ENCODE measurements around the gene DIPK1C.

Gene DIPK1C

DNA sequence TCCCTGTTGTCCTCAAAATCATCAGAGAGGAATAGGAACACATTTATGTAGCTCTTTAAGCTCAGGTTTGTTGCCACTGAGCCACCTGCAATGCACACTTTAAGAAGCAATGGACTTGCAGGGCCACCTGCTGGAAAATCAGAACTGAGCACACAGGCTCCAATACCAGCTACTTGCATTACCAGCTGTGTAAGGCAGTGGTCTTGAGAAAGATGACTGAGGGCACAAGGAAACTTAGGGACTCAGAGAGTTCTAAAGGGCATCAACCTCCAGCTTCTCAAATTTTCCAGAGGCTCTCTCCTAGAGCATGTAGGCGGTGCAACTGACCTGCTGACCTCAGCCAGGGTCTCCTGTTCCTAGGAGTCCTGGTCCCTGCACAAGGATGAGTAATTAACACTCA is 36.6 kb upstream of the DIPK1C start:
- Mint-ChIP-seq H3K4me1 (peaks cover 32% of the 10 kb centered on the region), H3K27me3 (no peaks in the 10 kb centered on the region), H3K27ac (no peak overlapping the region), H3K9me3 (no peaks in the 10 kb centered on the region), H3K36me3 (no peaks in the 10 kb centered on the region), H3K4me3 (no peak overlapping the region)

DNA sequence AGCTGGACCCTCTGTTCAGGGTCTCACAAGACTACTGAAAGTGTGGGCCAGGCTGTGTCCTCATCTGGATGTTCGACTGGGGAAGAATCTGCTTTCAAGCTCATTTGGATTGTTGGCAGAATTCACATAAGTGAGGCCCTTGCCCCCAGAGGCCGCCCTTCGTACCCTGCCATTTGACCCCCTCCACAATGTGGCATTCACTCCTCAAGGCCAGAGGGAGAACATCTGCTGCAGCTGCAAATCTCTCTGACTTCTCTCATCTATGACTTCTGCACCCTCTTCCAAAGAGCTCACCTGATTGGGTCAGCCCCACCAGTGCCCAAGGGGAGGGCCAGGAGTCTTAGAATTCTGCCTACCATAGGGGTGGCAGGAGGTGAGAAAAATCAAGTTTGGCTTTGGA is 35.2 kb upstream of the DIPK1C start:
- no peak overlapping the region for H3K27ac Mint-ChIP-seq
- H3K36me3 Mint-ChIP-seq = no peaks in the 10 kb centered on the region
- no peak overlapping the region for H3K4me3 Mint-ChIP-seq
- H3K4me1 Mint-ChIP-seq = peaks cover 18% of the 10 kb centered on the region
- H3K27me3 Mint-ChIP-seq = no peaks in the 10 kb centered on the region
- H3K9me3 Mint-ChIP-seq = no peaks in the 10 kb centered on the region

DNA sequence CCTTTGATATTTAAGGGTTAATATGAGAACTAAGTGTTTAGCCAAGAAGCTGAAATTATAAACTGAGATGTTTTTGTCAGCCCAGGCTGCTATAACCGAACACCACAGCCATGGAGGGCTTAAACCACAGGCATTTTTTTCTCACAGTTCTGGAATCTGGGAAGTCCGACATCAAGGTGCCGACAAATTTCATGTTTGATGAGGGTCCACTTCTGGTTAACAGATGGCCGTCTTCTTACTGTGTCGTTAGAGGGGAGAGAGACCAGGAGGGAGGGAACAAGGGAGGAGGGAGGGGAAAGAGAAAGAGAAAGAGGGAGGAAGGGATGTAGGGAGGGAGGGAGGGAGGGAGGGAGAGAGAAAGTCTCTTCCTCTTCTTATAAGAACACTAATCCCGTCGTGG is 32.6 kb upstream of the DIPK1C start:
- H3K4me1 Mint-ChIP-seq = peaks cover 10% of the 10 kb centered on the region
- H3K36me3 Mint-ChIP-seq = no peaks in the 10 kb centered on the region
- no peak overlapping the region for H3K27ac Mint-ChIP-seq
- H3K4me3 Mint-ChIP-seq = no peak overlapping the region
- no peaks in the 10 kb centered on the region for H3K27me3 Mint-ChIP-seq
- no peaks in the 10 kb centered on the region for H3K9me3 Mint-ChIP-seq

DNA sequence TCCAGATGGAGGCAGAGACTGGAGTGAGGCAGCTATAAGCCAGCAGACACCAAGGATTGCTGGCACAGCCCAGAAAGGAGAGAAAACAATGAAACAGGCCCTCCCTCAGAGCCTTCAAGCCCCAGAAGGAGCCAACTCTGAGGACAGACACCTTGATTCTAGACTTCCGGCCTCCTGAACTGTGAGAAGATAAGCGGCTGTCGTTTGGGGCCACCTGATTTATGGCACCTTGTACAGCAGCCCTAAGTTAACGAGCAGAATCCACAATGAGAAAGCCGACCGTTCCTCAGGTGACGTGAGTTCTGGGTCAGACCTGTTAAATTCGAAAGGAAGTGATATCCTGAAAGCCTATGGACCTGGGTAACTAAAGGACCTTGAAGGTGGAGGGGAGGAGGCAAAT is 31.8 kb upstream of the DIPK1C start:
- H3K4me1 Mint-ChIP-seq = peaks cover 12% of the 10 kb centered on the region
- no peaks in the 10 kb centered on the region for H3K27me3 Mint-ChIP-seq
- H3K27ac Mint-ChIP-seq = no peak overlapping the region

DNA sequence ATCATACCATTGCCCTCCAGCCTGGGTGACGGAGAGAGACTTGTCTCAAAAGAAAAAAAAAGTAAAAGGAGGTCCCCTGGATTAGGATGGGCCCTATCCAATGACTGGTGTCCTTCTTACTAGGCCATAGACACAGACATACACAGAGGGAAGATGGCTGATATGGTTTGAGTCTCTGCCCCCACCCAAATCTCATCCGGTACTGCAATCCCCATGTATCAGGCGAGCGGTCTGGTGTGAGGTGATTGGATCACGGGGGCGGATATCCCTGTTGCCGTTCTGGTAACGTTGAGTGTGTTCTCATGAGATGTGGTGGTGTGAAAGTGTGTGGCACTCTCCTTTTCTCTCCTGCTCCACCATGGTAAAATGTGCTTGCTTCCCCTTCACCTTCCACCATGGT is 31.2 kb upstream of the DIPK1C start:
- H3K4me3 Mint-ChIP-seq = no peak overlapping the region
- H3K27ac Mint-ChIP-seq = no peak overlapping the region
- H3K27me3 Mint-ChIP-seq = no peaks in the 10 kb centered on the region
- peaks cover 8% of the 10 kb centered on the region for H3K4me1 Mint-ChIP-seq
- no peaks in the 10 kb centered on the region for H3K36me3 Mint-ChIP-seq
- no peaks in the 10 kb centered on the region for H3K9me3 Mint-ChIP-seq

More for the DNA sequence above, 31.8 kb upstream of the DIPK1C start:
- no peaks in the 10 kb centered on the region for H3K36me3 Mint-ChIP-seq
- H3K9me3 Mint-ChIP-seq = no peaks in the 10 kb centered on the region
- no peak overlapping the region for H3K4me3 Mint-ChIP-seq

DNA sequence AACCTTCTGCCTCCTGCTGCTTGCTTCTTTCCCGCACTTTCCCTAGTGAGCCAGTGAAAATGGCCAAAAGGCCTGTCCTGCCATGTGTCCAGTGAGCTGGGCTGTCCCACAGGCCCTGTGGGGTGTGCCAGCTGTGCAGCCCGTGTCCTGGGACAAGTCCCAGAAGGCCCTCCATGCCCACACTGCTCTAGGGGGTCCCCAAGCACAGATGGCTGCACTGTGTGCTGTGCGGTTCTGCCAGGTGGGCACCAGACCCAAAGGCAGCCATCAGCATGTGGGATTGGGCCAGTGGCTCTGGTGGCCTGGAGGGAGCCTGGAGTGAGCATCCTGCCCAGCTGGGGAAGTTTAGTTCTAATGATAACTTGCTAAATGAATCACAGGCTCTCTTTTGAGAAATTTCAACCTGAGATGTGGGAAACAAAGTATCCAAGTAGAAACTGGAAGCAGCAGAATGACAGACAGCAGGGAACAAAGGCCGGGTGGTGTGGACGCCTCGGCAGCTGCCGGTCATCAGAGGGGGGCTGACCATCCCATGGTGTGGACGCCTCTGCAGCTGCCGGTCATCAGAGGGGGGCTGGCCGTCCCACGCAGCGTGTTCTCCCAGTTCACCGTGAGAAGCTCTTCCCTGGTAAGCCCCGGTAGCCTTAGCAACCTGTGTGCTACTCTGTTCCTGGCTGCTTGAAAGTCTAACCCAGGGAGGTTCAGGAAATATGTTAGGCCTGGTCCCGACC is 29.2 kb upstream of the DIPK1C start:
- H3K27me3 Mint-ChIP-seq = no peaks in the 10 kb centered on the region
- H3K4me3 Mint-ChIP-seq = no peak overlapping the region
- H3K4me1 Mint-ChIP-seq = peaks cover 8% of the 10 kb centered on the region
- H3K27ac Mint-ChIP-seq = no peak overlapping the region
- H3K36me3 Mint-ChIP-seq = no peaks in the 10 kb centered on the region
- no peaks in the 10 kb centered on the region for H3K9me3 Mint-ChIP-seq

DNA sequence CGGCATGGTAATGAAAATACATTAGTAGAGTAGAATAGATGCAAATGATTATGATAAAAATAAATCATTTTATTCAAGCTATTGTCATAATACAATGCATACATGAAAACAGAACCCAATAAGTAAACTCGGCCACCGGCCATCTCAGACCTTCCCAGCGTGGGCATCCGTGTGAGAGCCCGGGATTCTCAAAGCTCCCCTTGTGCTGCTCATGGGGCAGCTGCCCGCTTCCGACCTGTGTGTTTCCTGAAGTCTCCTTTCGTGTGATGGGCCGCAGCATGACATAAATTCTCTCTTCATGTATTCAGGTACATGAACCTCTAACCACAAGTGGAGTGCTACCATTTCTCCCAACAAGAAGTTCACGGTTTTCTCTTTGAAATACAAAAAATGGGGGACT is 25.6 kb upstream of the DIPK1C start:
- Mint-ChIP-seq H3K36me3 (no peaks in the 10 kb centered on the region), H3K9me3 (no peaks in the 10 kb centered on the region), H3K4me3 (no peak overlapping the region), H3K27me3 (no peaks in the 10 kb centered on the region), H3K27ac (no peak overlapping the region), H3K4me1 (peaks cover 8% of the 10 kb centered on the region)

DNA sequence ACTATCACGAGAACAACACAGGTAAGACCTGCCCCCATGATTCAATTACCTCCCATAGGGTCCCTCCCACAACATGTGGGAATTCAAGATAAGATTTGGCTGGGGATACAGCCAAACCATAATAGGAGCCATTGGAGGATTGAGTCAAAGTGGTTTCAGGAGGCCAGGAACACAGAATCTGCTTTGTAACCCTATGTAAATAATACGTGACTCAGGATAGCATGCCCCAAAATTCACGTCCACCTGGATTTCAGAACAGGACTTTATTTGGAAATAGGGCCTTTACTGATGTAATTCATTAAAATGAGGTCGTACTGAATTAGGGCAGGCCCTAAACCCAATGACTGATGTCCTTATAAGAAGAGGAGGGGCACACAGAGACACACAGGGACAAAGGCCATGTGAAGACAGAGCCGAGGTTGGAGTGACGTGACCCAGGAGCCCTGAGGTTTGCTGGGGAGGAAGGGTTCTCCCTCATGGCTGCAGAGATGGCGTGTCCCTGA is 23.1 kb upstream of the DIPK1C start:
- Mint-ChIP-seq H3K4me1 (peaks cover 8% of the 10 kb centered on the region), H3K36me3 (no peaks in the 10 kb centered on the region), H3K9me3 (no peaks in the 10 kb centered on the region), H3K27ac (no peak overlapping the region), H3K27me3 (no peaks in the 10 kb centered on the region), H3K4me3 (no peak overlapping the region)

DNA sequence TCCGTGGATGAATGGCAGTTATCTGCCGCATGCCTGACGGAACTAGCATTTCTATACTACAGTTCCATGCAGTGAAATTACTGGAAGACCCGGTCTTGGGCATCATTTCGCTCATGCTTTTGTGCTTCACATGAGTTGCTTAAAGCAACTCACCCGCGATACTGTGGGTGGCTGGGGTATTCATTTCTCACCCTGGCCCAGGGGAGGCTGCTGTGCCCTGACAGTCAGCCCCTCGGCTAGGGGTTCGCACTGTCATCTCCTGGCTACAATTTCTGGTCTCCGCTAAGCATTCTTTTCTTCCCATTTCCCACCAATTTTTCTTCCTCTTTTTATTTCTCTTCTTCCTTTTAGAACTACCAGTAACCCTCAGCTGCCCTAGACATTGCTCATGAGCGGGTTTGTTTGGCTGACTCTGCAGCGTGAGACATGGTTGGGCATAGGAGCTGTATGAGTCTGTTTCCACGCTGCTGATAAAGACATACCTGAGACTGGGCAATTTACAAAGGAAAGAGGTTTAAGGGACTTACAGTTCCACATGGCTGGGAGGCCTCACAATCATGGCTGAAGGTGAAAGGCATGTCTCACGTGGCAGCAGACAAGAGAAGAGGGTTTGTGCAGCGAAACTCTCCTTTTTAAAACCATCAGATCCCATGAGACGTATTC is 22.5 kb upstream of the DIPK1C start:
- Mint-ChIP-seq H3K4me3 (no peak overlapping the region), H3K9me3 (no peaks in the 10 kb centered on the region), H3K27ac (no peak overlapping the region), H3K36me3 (no peaks in the 10 kb centered on the region), H3K4me1 (peaks cover 3% of the 10 kb centered on the region), H3K27me3 (no peaks in the 10 kb centered on the region)

DNA sequence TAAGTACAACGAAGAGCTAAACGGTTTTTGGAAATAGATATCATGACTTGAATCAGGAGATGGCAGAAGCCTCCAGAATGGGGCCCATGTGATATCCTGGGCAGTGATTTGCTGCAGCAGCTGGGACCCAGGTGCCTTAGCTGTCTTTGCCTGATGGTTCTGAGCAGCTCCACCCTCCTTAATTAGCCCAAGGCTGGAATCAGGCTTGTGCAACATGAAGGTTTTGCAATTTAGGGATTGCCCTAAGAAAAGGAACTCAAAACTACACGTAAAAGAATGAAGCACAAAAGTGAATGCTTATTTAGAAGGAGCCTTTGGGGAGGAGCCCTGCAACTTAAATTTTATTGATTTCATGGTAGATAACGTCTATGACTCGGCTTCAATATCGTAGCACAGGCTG is 21.8 kb upstream of the DIPK1C start:
- Mint-ChIP-seq H3K36me3 (no peaks in the 10 kb centered on the region), H3K27me3 (no peaks in the 10 kb centered on the region), H3K4me3 (no peak overlapping the region), H3K4me1 (no peaks in the 10 kb centered on the region), H3K27ac (no peak overlapping the region), H3K9me3 (no peaks in the 10 kb centered on the region)

DNA sequence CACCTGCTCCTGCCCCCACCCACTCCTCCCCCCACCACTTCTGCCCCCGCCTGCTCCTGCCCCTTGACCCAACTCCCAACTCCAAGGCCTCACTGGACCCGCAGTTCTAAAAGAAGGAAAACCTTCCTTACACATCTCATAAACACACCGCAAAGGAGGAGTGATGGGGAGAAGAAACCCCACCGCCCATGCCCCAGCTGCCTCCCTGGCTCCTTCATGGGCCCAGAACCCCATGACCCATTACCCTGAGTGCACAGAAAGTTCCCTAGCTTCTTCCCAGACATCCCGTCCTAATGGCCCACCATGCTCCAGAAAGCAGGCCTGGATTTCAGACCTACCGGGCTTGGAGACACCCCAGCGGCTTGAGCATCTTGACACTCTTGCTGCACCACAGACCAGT is 21.2 kb upstream of the DIPK1C start:
- no peaks in the 10 kb centered on the region for H3K36me3 Mint-ChIP-seq
- H3K27ac Mint-ChIP-seq = no peak overlapping the region

DNA sequence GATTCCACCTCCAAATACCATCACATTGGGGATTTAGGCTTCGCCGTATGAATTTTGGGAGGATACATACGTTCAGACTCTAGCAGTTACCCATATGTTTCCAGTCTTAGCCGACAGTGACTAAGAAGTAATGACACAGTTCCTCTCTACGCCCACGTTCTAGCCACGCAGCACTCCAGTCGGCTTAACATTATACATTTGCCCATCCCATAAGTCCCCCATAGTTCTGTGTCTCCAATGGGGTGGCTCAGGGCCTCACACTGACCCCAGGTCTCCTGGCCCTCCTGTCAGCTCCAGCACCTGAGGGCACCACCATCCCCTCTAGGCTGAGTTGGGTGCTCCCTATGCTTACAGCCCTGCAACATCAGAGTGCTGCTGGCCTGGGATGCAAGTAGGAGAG is 20.7 kb upstream of the DIPK1C start:
- Mint-ChIP-seq H3K4me1 (no peaks in the 10 kb centered on the region), H3K27ac (no peak overlapping the region), H3K4me3 (no peak overlapping the region), H3K9me3 (no peaks in the 10 kb centered on the region), H3K36me3 (no peaks in the 10 kb centered on the region), H3K27me3 (no peaks in the 10 kb centered on the region)

More for the DNA sequence above, 21.2 kb upstream of the DIPK1C start:
- H3K27me3 Mint-ChIP-seq = no peaks in the 10 kb centered on the region
- no peaks in the 10 kb centered on the region for H3K9me3 Mint-ChIP-seq
- no peak overlapping the region for H3K4me3 Mint-ChIP-seq
- H3K4me1 Mint-ChIP-seq = no peaks in the 10 kb centered on the region

DNA sequence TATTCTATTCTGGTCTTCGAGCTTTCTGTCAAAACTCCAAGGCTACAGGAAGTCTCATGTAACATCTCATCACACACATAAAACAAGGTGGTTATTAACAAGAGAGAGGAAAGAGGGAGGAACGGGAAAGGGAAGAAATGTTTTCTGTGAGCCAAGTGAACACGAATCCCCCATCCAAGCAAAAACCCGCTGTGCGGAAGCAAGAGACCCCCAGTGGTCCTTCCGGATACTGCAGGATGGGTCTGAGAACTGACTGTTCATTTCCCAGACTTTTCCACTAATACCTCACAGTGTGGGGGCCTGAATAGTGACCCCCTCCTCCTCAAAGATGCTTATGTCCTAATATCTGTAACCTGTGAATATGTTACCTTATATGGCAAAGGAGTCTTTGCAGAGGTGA is 19.0 kb upstream of the DIPK1C start:
- Mint-ChIP-seq H3K27me3 (no peaks in the 10 kb centered on the region), H3K27ac (no peak overlapping the region), H3K4me3 (no peak overlapping the region), H3K9me3 (no peaks in the 10 kb centered on the region), H3K36me3 (no peaks in the 10 kb centered on the region), H3K4me1 (no peaks in the 10 kb centered on the region)

DNA sequence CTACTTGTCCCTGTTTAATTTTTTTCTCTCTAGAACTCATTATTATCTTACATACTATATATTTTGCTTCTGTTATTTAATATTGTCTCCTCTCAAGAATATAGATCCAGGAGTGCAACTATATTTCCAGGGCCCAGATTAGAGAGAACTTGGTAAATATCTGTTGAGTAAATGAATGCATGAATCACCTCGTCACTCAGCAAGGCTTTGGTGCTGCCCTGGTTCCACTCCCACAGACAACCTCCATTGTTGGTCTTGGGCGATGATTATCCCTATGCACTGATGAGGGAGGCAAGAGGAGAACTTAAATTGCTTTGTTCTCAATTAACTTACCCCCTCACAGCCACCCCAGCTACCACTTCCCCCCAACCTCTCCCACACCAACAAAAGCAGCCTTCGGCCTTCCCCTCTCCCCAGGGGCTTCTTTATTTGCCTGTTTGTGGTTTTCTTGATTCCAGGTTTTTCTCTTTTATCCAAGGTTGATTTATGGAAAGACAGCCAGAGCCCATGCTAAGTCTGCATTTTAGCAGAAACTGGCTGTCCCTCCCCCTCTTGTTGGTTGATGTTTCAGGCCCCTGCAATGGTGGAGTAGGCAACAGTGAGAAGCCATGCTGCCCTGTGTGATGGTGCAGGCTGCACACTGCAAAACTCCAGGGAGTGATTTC is 17.0 kb upstream of the DIPK1C start:
- H3K27me3 Mint-ChIP-seq = no peaks in the 10 kb centered on the region
- no peak overlapping the region for H3K4me3 Mint-ChIP-seq
- H3K27ac Mint-ChIP-seq = no peak overlapping the region
- peaks cover 8% of the 10 kb centered on the region for H3K9me3 Mint-ChIP-seq
- H3K4me1 Mint-ChIP-seq = no peaks in the 10 kb centered on the region
- no peaks in the 10 kb centered on the region for H3K36me3 Mint-ChIP-seq

DNA sequence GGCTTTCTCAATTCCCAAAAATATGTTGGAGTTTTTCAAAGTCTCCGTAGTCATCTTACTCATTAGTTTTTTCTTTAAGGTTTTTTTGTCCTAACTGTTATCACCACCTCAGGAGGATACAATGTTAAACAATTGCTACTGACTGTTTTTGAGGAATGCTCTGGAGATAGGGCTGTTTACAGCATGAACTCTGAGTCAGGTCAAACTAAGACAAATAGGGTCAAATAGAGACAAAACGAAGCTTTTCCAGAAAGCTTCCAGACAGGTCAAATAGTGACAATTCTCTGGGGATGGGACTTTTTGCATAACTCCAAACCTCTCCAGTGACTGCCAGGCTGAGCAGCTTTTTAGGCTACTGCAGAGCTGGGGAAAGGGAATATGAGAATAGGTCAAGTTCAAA is 15.2 kb upstream of the DIPK1C start:
- Mint-ChIP-seq H3K36me3 (no peaks in the 10 kb centered on the region), H3K4me3 (no peak overlapping the region), H3K27me3 (no peaks in the 10 kb centered on the region), H3K27ac (no peak overlapping the region), H3K4me1 (no peaks in the 10 kb centered on the region), H3K9me3 (peaks cover 8% of the 10 kb centered on the region)

DNA sequence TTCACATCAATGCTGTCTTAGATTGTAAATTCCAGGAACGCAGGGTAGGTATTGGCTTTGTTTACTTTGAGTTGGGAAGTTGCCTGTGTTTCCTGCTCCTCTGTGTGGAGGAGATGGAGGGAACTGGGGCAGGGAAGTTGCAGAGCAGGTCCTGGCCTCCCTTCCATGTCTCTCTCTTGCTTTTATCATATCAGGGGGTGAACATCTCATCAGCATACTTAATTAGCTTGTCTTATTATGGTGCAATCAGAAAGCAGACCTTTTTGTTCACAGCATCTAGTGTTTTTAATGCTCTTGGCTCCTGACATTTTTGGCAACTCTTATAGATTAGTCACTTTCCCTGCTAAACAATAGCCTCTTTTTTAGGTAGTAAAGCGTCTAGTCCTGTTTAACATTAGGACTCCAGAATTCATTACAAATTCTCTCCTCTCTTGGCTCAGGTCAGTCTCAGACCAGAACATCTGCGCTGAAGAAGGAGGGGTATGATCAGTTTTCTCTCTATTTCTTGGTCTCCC is 11.5 kb upstream of the DIPK1C start:
- H3K4me3 Mint-ChIP-seq = no peak overlapping the region
- no peaks in the 10 kb centered on the region for H3K36me3 Mint-ChIP-seq
- no peaks in the 10 kb centered on the region for H3K27me3 Mint-ChIP-seq
- H3K4me1 Mint-ChIP-seq = no peaks in the 10 kb centered on the region
- no peak overlapping the region for H3K27ac Mint-ChIP-seq
- peaks cover 8% of the 10 kb centered on the region for H3K9me3 Mint-ChIP-seq

Data from activated naive CD4-positive, alpha-beta T cell treated with anti-CD3 and anti-CD28 coated beads, Interleukin-2, amount 50 U/mL, for 24 hours (primary cell).